Epithelial cell of esophagus (primary cell): Measurements from ENCODE around the gene DAPK2.
A peak's percentile ranks its signal among the peaks of the same experiment; 100 is the strongest.

Experiments used
- DNase-seq: peaks from one replicate; pipeline ENCODE4 v3.0.0; 2010; ENCODE audit warnings: low read depth
- H3K4me3 ChIP-seq: 2 replicates; pipeline ENCODE4 v1.5.1; 2011; ENCODE audit warnings: mild to moderate bottlenecking, low read length, control low read depth
- CTCF ChIP-seq: IDR thresholded peaks from 2 replicates; pipeline ENCODE4 v1.5.1; 2011; ENCODE audit warnings: low read depth, mild to moderate bottlenecking, low read length, control low read depth, inconsistent platforms; ENCODE audit not compliant: insufficient read depth; ENCODE audit errors: missing control alignments

The DAPK2 gene

GRCh38 chr15:64011736-64012135, 34.5 kb downstream of the DAPK2 start:
- no peak for TF ChIP-seq CTCF
- no peak overlapping the region for H3K4me3 ChIP-seq
- no peak for DNase-seq

- H3K4me3 ChIP-seq: no peak overlapping the region
- no peak for TF ChIP-seq CTCF
- peak; percentile 84 for DNase-seq
These were observed 35.6 kb downstream of the DAPK2 start for GRCh38 chr15:64010719-64011118.

- TF ChIP-seq CTCF: no peak
- no peak overlapping the region for H3K4me3 ChIP-seq
- DNase-seq: peak; percentile 87
These were observed 36.5 kb downstream of the DAPK2 start for GRCh38 chr15:64009798-64010261.

GRCh38 chr15:64009241-64009640, 37.0 kb downstream of the DAPK2 start:
- DNase-seq: peak; percentile 85
- no peak for TF ChIP-seq CTCF
- no peak overlapping the region for H3K4me3 ChIP-seq

GRCh38 chr15:64008177-64008576, 38.1 kb downstream of the DAPK2 start:
- H3K4me3 ChIP-seq: no peak overlapping the region
- TF ChIP-seq CTCF: no peak
- DNase-seq: no peak

- DNase-seq: peak; percentile 91
- no peak overlapping the region for H3K4me3 ChIP-seq
- TF ChIP-seq CTCF: peak; percentile 7
These were observed 39.6 kb downstream of the DAPK2 start for GRCh38 chr15:64006642-64007041.

GRCh38 chr15:64004587-64004986, 41.7 kb downstream of the DAPK2 start:
- no peak for TF ChIP-seq CTCF
- DNase-seq: peak; percentile 98
- H3K4me3 ChIP-seq: no peak overlapping the region
